LNCAP (cell line): ENCODE data around the gene FCER1A.

ENCODE experiments used
- CTCF ChIP-seq: fragments of 450-650 bp; IDR thresholded peaks from 2 replicates; pipeline ENCODE4 v1.5.1; 2017; ENCODE audit warnings: mild to moderate bottlenecking

The FCER1A gene

GRCh38 chr1:159318784-159319551 lies 16.8 kb downstream of the FCER1A start:
- TF ChIP-seq CTCF = no peak

- TF ChIP-seq CTCF = no peak
These were observed 32.7 kb downstream of the FCER1A start for GRCh38 chr1:159334797-159335196.

- TF ChIP-seq CTCF = no peak
These were observed 35.9 kb downstream of the FCER1A start for GRCh38 chr1:159338018-159338417.

- no peak for TF ChIP-seq CTCF
These were observed 37.4 kb downstream of the FCER1A start for GRCh38 chr1:159339536-159339935.

- TF ChIP-seq CTCF = no peak
These were observed 39.6 kb downstream of the FCER1A start for GRCh38 chr1:159341736-159342135.

- no peak for TF ChIP-seq CTCF
These were observed 40.8 kb downstream of the FCER1A start for GRCh38 chr1:159342761-159343425.

GRCh38 chr1:159352436-159352835 lies 50.3 kb downstream of the FCER1A start:
- TF ChIP-seq CTCF = no peak
